NCI-H82 treated with DMSO at 0.1 percent for 48 hours (cell line): ENCODE data around the gene CEP72.
"Not testable (repeated sequence)": the region's sequence is repeated elsewhere in the genome, so short reads cannot be mapped to it uniquely, and the experiment has no call there.

Experiments used
- DNase-seq: peaks from one replicate; lab custom pipeline; 2025; ENCODE audit not compliant: unreplicated experiment; lab: John Stamatoyannopoulos, UW

The CEP72 gene

GRCh38 chr5:680836-681235 is 68.7 kb downstream of the CEP72 start:
- not testable (repeated sequence) for DNase-seq

DNA sequence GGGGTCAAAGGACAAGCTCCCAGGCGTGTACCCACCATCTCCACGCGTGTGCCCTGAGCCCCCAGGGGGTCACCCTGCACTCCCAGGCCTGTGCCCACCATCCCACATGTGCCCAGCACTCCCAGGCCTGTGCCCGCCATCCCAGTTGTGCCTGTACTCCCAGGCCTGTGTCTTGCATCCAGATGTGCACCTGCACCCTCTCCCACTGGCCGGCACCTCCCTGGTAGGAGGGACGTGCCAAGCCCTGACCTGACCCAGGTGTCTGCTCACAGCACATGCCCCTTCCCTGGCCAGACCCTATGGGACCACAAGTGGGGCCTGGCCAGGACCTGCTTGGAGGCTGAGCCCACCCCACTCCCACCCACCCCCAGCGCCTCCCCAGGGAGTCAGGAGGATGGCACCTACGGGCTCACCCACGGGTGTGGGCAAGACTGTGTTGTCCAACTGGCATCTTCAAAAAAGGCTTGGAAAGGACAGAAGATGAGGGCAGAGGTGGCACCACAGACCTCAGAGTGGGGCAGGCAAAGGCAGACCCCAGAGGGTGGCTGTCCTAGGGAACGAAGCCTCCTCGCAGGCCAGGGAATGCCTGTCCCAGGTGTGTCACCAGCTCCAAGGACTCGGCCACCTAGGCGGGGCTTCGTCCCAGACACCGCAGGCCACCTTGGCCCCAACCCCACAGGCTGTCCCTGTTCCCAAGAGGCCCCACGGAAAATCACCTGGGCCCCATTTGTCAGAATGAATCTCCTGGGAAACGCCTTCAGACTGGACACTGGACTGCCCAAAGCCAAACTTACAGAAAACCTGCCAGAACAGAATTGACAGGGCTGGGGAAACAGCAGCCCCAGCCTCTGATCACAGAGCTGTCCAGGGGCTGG is 69.4 kb downstream of the CEP72 start:
- not testable (repeated sequence) for DNase-seq

DNA sequence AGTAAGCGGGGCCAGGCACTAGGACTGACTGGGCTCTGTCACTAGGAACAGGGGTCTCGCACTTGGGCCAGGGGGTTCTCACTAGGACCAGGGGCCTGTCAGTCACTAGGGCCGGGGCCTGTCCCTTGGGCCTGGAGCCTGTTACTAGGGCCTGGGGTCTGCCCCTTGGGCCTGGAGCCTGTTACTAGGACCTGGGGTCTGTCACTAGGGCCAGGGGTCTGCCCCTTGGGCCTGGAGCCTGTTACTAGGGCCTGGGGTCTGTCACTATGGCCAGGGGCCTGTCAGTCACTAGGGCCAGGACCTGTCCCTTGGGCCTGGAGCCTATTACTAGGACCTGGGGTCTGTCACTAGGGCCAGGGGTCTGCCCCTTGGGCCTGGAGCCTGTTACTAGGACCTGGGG is 70.1 kb downstream of the CEP72 start:
- DNase-seq = not testable (repeated sequence)

GRCh38 chr5:682651-683358 is 70.7 kb downstream of the CEP72 start:
- DNase-seq = not testable (repeated sequence)

- no peak for DNase-seq
These were observed 71.7 kb downstream of the CEP72 start for GRCh38 chr5:683551-684481.

DNA sequence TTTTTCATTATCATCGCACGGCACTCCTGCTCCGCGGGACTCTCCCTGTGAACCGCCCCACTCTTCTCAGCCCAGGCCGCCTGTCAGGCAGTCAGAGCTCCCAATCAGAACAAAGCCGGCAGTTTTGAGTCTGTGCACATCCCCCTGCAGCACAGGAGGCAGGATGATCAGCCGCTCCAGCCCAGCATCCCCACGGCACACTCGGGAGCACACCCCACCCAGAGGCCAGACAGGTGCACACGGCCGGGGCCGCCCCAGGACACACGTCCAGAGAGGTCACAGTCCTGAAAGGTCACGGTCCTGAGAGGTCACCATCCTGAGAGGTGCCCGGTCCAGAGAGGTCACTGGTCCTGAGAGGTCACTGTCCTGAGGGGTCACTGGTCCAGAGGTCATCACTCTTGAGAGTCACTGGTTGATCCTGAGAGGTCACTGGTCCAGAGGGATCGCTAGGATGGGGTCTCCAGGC is 72.6 kb downstream of the CEP72 start:
- DNase-seq = no peak

DNA sequence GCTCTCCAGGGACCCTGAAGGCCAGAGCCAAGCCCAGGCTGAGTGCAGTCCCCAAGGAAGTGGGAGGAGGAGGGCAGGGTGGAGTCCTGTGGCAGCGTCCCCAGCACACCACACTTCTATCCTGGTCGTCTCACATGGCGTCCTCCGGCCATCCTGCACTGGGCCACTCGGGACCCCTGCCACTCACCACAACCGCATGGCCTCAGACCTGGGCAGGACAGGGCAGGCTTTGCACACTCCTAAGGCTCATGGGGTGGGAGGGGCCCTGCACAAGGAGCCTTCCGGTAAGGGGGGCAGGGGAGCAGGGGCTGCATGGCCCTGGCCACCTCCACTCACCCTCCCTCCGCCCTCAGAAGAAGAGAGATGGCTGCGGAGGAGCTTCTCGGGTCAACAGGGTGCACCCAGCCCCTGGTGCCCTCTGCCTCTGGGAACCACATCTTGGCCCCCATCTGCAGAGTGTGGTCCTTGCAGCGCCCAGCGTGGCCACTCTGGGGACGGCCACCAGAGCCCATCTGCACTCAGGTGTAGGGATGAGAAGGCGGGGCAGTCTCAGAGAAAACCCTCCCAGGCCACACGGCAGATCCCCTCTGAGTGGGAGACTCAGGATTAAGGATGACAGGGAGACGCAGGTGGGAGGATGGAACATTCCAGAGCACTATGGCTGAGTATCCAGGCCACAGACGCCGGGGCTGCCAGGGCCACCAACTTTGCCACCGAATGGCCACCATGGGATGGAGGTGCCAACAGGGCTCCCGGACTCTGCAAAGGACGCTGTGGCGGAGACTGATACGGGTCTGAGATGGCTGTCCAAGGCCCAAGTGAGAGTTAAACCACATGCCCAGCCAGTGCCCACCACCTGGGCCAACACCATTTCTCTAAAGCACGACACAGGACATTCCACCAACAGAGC is 73.4 kb downstream of the CEP72 start:
- DNase-seq = no peak

- not testable (repeated sequence) for DNase-seq
These were observed 74.0 kb downstream of the CEP72 start for GRCh38 chr5:686172-686523.

DNA sequence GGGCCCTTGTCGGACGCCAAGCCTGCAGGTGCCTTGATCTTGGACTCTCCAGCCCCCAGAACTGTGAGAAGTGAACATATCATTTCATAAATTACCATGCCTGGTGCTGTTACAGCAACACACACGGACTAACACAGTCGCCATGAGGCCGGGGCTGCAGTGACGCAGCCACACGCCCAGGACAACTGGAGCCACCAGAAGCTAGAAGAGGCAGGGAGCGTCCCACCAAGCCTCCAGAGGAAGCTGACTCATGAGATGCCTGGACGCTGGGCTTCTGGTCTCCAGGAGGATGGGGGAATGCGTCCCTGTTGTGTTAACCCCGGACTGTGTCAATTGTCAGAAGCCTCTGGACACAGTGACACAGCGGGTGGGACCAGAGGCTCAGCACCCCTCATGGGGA is 74.8 kb downstream of the CEP72 start:
- not testable (repeated sequence) for DNase-seq

- not testable (repeated sequence) for DNase-seq
These were observed 76.3 kb downstream of the CEP72 start for GRCh38 chr5:688348-689010.

DNA sequence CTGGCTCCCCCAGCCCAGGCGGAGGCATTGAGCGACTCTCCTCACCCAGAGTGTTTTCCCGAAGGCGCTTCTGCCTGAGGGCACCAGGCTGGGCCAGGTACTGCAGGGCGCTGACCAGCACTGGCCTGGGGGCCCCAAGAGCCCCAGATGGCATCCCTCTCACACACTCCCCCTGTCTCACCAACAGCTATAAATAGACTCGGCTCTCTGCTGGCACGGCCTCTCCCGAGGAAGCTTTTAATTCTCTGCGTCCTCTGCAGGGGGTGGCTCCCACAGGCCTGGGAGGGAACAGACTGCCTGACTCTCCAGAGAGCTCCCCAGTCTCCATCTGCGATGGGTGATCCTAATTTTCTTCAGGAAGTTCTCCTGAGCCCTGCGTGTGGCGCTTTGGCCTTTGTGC is 78.2 kb downstream of the CEP72 start:
- DNase-seq = not testable (repeated sequence)

DNA sequence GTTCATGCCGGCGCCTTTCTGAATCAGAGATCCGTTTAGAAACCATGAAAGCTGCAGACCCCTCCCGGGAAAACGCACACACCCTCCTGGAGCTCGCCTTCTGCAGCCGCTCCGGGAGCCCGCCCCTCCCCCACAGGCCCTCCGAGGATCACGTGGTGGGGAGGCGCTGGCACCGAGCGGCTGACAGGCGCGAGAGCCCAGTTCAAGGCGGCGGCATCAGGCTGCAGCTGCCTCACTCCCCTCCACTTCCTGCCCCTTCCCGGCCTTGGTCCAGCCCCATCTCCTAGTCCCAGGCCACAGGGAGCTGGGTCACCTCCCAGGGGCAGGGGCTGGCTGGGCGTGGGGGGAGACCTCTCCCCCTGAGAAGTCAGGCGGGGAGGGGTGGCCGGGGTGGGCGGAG is 78.9 kb downstream of the CEP72 start:
- not testable (repeated sequence) for DNase-seq

DNA sequence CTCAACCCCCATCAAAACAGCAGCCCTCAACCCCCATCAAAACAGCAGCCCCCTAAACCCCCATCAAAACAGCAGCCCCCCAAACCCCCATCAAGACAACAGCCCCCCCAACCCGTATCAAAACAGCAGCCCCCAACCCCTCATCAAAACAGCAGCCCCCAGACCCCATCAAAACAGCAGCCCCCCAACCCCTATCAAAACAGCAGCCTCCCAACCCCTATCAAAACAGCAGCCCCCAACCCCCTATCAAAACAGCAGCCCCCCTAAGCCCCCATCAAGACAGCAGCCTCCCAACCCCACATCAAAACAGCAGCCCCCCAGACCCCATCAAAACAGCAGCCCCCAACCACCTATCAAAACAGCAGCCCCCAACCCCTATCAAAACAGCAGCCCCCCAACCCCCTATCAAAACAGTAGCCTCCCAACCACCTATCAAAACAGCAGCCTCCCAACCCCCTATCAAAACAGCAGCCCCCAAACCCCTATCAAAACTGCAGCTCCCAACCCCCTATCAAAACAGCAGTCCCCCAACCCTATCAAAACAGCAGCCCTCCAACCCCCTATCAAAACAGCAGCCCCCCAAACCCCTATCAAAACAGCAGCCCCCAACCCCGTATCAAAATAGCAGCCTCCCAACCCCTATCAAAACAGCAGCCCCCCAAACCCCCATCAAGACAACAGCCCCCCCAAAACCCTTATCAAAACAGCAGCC is 79.8 kb downstream of the CEP72 start:
- DNase-seq = no peak

DNA sequence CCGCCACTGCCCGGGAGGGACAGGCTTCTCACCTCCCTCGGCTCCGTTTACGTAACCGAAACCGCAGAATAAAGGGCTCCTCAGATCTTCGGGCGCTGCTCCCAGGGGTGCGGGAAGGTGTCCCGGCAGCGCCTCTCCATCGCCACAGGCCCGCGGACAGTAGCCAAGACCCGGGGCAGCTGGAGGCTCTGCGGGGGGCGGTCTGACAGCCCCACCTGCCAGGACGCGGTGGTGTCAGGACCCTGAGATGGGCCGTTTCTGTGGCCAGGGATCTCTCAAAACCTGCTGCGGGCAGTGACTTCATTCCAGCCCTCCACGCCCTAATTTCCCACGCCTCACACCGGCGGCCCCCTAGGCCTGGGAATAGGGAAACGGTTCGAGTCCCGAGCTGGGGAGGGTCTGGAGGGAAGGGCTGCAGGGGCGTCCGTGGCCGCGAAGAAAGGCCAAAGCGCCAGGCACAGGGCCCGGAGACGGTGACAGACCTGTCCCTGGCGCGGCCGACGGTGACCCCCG is 80.4 kb downstream of the CEP72 start:
- not testable (repeated sequence) for DNase-seq

DNA sequence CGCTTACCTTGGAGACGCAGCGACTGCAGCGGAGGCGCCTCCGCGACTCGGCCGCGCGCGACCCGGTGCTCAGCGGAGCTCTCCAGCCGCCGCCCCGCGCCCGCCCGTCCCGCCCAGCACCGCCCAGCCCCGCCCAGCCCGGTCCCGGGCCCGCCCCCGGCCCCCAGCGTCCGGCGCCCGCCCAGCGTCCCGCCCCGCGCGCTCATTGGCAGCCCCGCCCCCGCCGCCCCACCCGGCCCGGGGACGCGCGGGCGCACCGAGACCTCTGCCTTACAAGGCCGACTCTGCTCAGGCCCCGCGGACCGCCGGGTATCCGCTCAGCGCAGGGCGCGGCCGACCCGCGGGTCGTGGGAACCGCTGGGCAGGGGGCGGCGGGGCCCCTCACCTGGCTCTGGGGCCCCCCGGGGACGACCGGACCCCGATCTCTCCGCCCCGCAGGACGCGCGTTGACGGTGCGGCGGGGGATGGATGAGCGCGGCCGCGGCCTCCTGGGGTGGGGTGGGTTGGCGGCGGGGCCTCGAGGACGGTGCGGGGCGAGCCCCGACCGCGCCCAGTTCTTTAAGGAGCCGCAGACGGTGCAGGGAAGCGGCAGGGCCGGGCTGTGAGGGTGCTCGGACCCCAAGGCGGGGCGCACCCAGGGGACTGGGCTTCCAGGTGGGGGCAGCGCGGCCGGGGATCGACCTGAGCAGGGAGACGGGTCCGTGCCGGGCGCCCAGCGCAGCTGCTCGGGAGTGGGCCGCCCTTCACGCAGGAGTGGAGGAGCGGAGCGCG is 81.3 kb downstream of the CEP72 start, which contains the start of gene TPPP:
Gene TPPP (minus strand): TSS at position 82 of the 771 bp plus-strand sequence. CDS start 15,292 bp downstream, outside the sequence.
- DNase-seq = not testable (repeated sequence)

DNA sequence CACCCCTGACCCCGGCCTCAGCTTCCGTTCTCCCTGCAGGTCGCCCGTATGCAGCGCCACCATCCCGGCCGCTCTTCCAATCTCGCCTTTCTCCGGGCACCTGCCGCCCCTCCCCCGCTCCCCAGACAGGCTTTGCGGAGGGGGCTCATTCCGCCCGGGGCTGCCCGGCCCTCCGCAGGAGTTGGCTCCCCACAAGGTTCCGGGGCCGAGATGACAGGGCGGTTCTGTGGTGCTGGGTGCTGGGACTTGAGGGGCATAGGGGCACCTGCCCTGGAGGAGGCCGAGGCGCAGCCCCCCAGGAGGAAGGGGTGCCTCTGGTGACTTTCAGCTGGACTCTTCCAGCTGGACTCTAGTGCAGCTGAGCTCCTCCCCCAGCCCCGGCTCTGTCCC is 81.9 kb downstream of the CEP72 start:
- DNase-seq = not testable (repeated sequence)

GRCh38 chr5:695475-695874 is 83.3 kb downstream of the CEP72 start:
- DNase-seq = not testable (repeated sequence)

- not testable (repeated sequence) for DNase-seq
These were observed 84.1 kb downstream of the CEP72 start for GRCh38 chr5:696191-696590.
